Testis (tissue), 2 donors: Measurements from ENCODE around the gene NCK1.

Experiments
- CTCF ChIP-seq, 3 experiments: fragments of 450-650 bp in 2 of 3; fragments of 200-600 bp in 1 of 3; sonication (generic) in 1 of 3; IDR thresholded peaks; one replicate each; pipeline ENCODE4 v1.5.1; 2016 to 2019; ENCODE audit warnings: antibody characterized with exemption in 3 of 3, mild to moderate bottlenecking in 2 of 3, moderate library complexity in 1 of 3
- POLR2A ChIP-seq: fragments of 450-650 bp; IDR thresholded peaks from one replicate; pipeline ENCODE4 v1.6.1; 2017; ENCODE audit warnings: antibody characterized with exemption, mild to moderate bottlenecking, moderate library complexity

- no peak for TF ChIP-seq POLR2A
- no peak for TF ChIP-seq CTCF (IDR thresholded peaks at IDR 0.05)
These were observed 25.4 kb upstream of the NCK1 start for GRCh38 chr3:136836511-136837156.
